ENCODE results near the gene KXD1. TPM values are rescaled to one million over a fixed set of nuclear protein-coding genes. Genes with fewer than 3 reads are reported as not detected.

The KXD1 gene
- total and polyA plus RNA-seq, 2 donors (not counting 1 experiment from before 2014, with no cell fraction given), result 90.0 to 166 TPM

DNA sequence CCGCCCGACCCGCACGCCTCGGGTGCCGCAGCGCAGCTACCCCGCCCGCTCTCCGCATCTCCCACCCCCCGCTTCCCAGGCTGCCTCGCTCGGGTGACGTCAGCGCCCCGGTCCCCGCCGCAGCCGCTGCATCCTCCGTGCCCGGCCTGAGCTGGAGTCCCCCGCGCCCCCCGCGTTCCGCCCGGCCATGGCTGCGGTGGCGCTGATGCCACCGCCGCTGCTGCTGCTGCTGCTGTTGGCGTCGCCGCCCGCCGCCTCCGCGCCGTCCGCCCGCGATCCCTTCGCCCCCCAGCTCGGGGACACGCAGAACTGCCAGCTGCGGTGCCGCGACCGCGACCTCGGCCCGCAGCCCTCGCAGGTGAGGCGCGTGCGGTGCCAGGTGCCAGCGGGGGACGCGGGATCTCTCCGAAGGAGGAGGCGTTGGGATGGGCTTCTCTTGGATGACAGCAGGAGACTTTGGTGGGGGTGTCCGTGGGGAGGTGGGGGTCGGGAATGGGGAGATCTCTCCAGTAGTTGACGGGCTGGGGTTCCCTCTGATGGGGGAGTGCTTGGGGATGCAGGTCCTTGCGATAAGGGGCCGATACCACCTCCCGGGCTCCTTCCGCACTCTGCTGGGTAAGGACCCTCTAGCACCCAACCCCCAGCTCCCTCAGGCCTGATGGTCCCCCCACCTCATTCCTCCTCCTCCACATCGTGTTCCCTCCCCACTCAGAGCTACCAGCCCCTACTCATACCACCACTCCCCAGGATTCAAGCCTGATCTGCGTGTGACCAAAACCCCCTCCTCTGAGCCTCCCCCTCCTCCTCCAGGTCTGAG is 55.3 kb downstream of the KXD1 start, which contains the start of gene TMEM59L:
TSS of gene TMEM59L (plus strand) at position 99 of the 817 bp plus-strand sequence. CDS start at position 188, 89 bp downstream.
- Mint-ChIP-seq H3K27me3 (peaks cover 64% of the 10 kb centered on the region), H3K4me3 (peak within 1 kb of the TSS; percentile 85), H3K9me3 (ENCODE audit: insufficient read depth) (no peaks in the 10 kb centered on the region), H3K27ac (no peak within 1 kb of the TSS), H3K4me1 (peaks cover 31% of the 10 kb centered on the region)
- Histone ChIP-seq H3K27me3 (replicated peaks in 1 of 4; ENCODE audit: control extremely low read depth in 1 of 4, control insufficient read depth in 3 of 4, insufficient read depth in 4 of 4, low read length in 3 of 4) (peaks cover 0 to 90% (median 59%) of the 10 kb centered on the region in 4 experiments), H2AFZ (ENCODE audit: insufficient read depth, low read depth, low read length, poor library complexity, severe bottlenecking) (peak within 1 kb of the TSS; percentile 78), H3K9ac (ENCODE audit: low read length) (peak within 1 kb of the TSS; percentile 69), H3K4me3 (ENCODE audit: control extremely low read depth in 1 of 5, extremely low read depth in 1 of 5, insufficient read depth in 1 of 5, low read depth in 2 of 5, low read length in 4 of 5) (peak within 1 kb of the TSS in 4 of 5 experiments; percentile 20 to 61 (median 51)), H3K9me3 (ENCODE audit: control extremely low read depth in 1 of 3, control insufficient read depth in 2 of 3, insufficient read depth in 1 of 3, low read length in 2 of 3) (peaks cover 0 to 26% (median 0%) of the 10 kb centered on the region in 3 donors), H3K4me2 (replicated peaks; ENCODE audit: low read depth, low read length, poor library complexity, severe bottlenecking) (peak within 1 kb of the TSS; percentile 97), H3K79me2 (ENCODE audit: control insufficient read depth, insufficient read depth, low read length) (no peaks in the 10 kb centered on the region), H3K36me3 (replicated peaks in 1 of 2; ENCODE audit: control extremely low read depth in 1 of 2, control insufficient read depth in 1 of 2, extremely low read depth in 1 of 2, insufficient read depth in 2 of 2, low read length in 1 of 2) (no peaks in the 10 kb centered on the region), H4K20me1 (ENCODE audit: control insufficient read depth, insufficient read depth, low read length, poor library complexity, severe bottlenecking) (no peaks in the 10 kb centered on the region), H3K4me1 (ENCODE audit: control insufficient read depth in 2 of 2, insufficient read depth in 2 of 2, low read length in 2 of 2) (peaks cover 29 to 42% of the 10 kb centered on the region in 2 donors), H3K27ac (ENCODE audit: low read length in 2 of 2) (no peak within 1 kb of the TSS)
- CTCF ChIA-PET, result interaction anchor here (0.8 to 1.7 kb wide), 3 partner anchors 10 to 219 kb away, joined by 3 to 6 read pairs (median 4); no protein-coding TSS in a partner anchor
- DNase-seq (peak; percentile 70), ATAC-seq (ENCODE audit: low read depth) (peak; percentile 55)
- 3% methylated on average over 68 of the region's 70 CpGs for WGBS (ENCODE audit: insufficient coverage)
- intact Hi-C loops (cut with micrococcal nuclease), result no loop called here
- peak; percentile 75 for TF ChIP-seq EZH2 (IDR thresholded peaks at IDR 0.05; ENCODE audit: borderline replicate concordance, insufficient read depth, low read depth, low read length, poor library complexity, severe bottlenecking)
- TF ChIP-seq, protein P1, sequence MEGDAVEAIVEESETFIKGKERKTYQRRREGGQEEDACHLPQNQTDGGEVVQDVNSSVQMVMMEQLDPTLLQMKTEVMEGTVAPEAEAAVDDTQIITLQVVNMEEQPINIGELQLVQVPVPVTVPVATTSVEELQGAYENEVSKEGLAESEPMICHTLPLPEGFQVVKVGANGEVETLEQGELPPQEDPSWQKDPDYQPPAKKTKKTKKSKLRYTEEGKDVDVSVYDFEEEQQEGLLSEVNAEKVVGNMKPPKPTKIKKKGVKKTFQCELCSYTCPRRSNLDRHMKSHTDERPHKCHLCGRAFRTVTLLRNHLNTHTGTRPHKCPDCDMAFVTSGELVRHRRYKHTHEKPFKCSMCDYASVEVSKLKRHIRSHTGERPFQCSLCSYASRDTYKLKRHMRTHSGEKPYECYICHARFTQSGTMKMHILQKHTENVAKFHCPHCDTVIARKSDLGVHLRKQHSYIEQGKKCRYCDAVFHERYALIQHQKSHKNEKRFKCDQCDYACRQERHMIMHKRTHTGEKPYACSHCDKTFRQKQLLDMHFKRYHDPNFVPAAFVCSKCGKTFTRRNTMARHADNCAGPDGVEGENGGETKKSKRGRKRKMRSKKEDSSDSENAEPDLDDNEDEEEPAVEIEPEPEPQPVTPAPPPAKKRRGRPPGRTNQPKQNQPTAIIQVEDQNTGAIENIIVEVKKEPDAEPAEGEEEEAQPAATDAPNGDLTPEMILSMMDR (IDR thresholded peaks at IDR 0.05), result no peak
- POLR2A ChIA-PET, result interaction anchor here (0.5 to 1.0 kb wide), 3 partner anchors 9 to 237 kb away, joined by 3 to 4 read pairs (median 4); no protein-coding TSS in a partner anchor

Measured in B cell (primary cell).